Effector memory CD4-positive, alpha-beta T cell (primary cell): ENCODE measurements around the gene FERD3L.

Experiments used
- DNase-seq, 3 donors: peaks; one replicate each; pipeline ENCODE4 v3.0.0-alpha.2; 2020
- H3K27ac ChIP-seq: 2 replicates; pipeline ENCODE4 v1.7.0; 2013; ENCODE audit warnings: mild to moderate bottlenecking, low read length, moderate library complexity; ENCODE audit not compliant: insufficient read depth, poor library complexity, severe bottlenecking
- H3K27me3 ChIP-seq: replicated peaks from 2 replicates; pipeline ENCODE4 v1.7.0; 2013; ENCODE audit warnings: mild to moderate bottlenecking, low read length; ENCODE audit not compliant: insufficient read depth, control insufficient read depth, poor library complexity, severe bottlenecking
- H3K36me3 ChIP-seq: 2 replicates; pipeline ENCODE4 v1.7.0; 2013; ENCODE audit warnings: mild to moderate bottlenecking, low read length, moderate library complexity; ENCODE audit not compliant: control insufficient read depth, insufficient read depth
- H3K4me1 ChIP-seq: 2 replicates; pipeline ENCODE4 v1.7.0; 2013; ENCODE audit warnings: low read length, mild to moderate bottlenecking; ENCODE audit not compliant: control insufficient read depth, insufficient read depth, poor library complexity, severe bottlenecking
- H3K4me3 ChIP-seq: 2 replicates; pipeline ENCODE4 v1.7.0; 2013; ENCODE audit warnings: low read length, low read depth, mild to moderate bottlenecking; ENCODE audit not compliant: insufficient read depth, poor library complexity, severe bottlenecking
- H3K9me3 ChIP-seq: 2 replicates; pipeline ENCODE4 v1.7.0; 2013; ENCODE audit warnings: mild to moderate bottlenecking, low read length, moderate library complexity; ENCODE audit not compliant: control insufficient read depth

FERD3L gene

GRCh38 chr7:19117091-19117869, 27.9 kb downstream of the FERD3L start, which contains the start of gene TWIST1:
TWIST1 (minus strand) TSS chr7:19117636; CDS start chr7:19117321, 315 bp downstream.
- DNase-seq: no peak
- Histone ChIP-seq H3K27me3 (peaks cover 18% of the 10 kb centered on the region), H3K36me3 (no peaks in the 10 kb centered on the region), H3K9me3 (no peaks in the 10 kb centered on the region), H3K27ac (no peak within 1 kb of the TSS), H3K4me3 (no peak within 1 kb of the TSS), H3K4me1 (no peaks in the 10 kb centered on the region)

GRCh38 chr7:19116121-19117090, 28.8 kb downstream of the FERD3L start:
- Histone ChIP-seq H3K4me3 (no peak overlapping the region), H3K4me1 (no peaks in the 10 kb centered on the region), H3K9me3 (no peaks in the 10 kb centered on the region), H3K36me3 (no peaks in the 10 kb centered on the region), H3K27me3 (peaks cover 27% of the 10 kb centered on the region), H3K27ac (no peak overlapping the region)
- DNase-seq: no peak

GRCh38 chr7:19114551-19114855, 30.7 kb downstream of the FERD3L start:
- Histone ChIP-seq H3K4me3 (no peak overlapping the region), H3K27me3 (peaks cover 34% of the 10 kb centered on the region)
- no peak for DNase-seq

GRCh38 chr7:19113855-19114550, 31.2 kb downstream of the FERD3L start:
- peaks cover 34% of the 10 kb centered on the region for H3K27me3 ChIP-seq
- H3K4me1 ChIP-seq: no peaks in the 10 kb centered on the region
- no peak for DNase-seq
- H3K36me3 ChIP-seq: no peaks in the 10 kb centered on the region
- H3K9me3 ChIP-seq: no peaks in the 10 kb centered on the region
- H3K4me3 ChIP-seq: no peak overlapping the region
- no peak overlapping the region for H3K27ac ChIP-seq

More at GRCh38 chr7:19114551-19114855, 30.7 kb downstream of the FERD3L start:
- no peaks in the 10 kb centered on the region for H3K36me3 ChIP-seq
- no peak overlapping the region for H3K27ac ChIP-seq
- H3K4me1 ChIP-seq: no peaks in the 10 kb centered on the region
- no peaks in the 10 kb centered on the region for H3K9me3 ChIP-seq

- H3K36me3 ChIP-seq: no peaks in the 10 kb centered on the region
- peaks cover 34% of the 10 kb centered on the region for H3K27me3 ChIP-seq
- DNase-seq: no peak
- H3K4me3 ChIP-seq: no peak overlapping the region
- no peaks in the 10 kb centered on the region for H3K9me3 ChIP-seq
- H3K27ac ChIP-seq: no peak overlapping the region
- H3K4me1 ChIP-seq: no peaks in the 10 kb centered on the region
Observed at GRCh38 chr7:19113002-19113350, 32.2 kb downstream of the FERD3L start.

- no peak overlapping the region for H3K4me3 ChIP-seq
- no peak for DNase-seq
- H3K27me3 ChIP-seq: peaks cover 38% of the 10 kb centered on the region
- H3K4me1 ChIP-seq: no peaks in the 10 kb centered on the region
- H3K9me3 ChIP-seq: no peaks in the 10 kb centered on the region
- no peak overlapping the region for H3K27ac ChIP-seq
- no peaks in the 10 kb centered on the region for H3K36me3 ChIP-seq
Observed at GRCh38 chr7:19112274-19113001, 32.8 kb downstream of the FERD3L start.

GRCh38 chr7:19111474-19112273, 33.5 kb downstream of the FERD3L start:
- no peak overlapping the region for H3K27ac ChIP-seq
- no peak overlapping the region for H3K4me3 ChIP-seq
- no peaks in the 10 kb centered on the region for H3K4me1 ChIP-seq
- H3K9me3 ChIP-seq: no peaks in the 10 kb centered on the region
- no peaks in the 10 kb centered on the region for H3K36me3 ChIP-seq
- peaks cover 39% of the 10 kb centered on the region for H3K27me3 ChIP-seq
- no peak for DNase-seq

GRCh38 chr7:19110776-19111175, 34.4 kb downstream of the FERD3L start:
- DNase-seq: no peak
- Histone ChIP-seq H3K4me1 (no peaks in the 10 kb centered on the region), H3K9me3 (no peaks in the 10 kb centered on the region), H3K27me3 (peaks cover 34% of the 10 kb centered on the region), H3K36me3 (no peaks in the 10 kb centered on the region), H3K27ac (no peak overlapping the region), H3K4me3 (no peak overlapping the region)
